H9 (cell line): ENCODE measurements around the gene PSMD1. TPM values are rescaled to one million over a fixed set of nuclear protein-coding genes. Genes with fewer than 3 reads are reported as not detected.

Source experiments
- DNase-seq: peaks from one replicate; pipeline ENCODE4 v3.0.0-alpha.2; 2017
- H2AFZ ChIP-seq: one replicate; pipeline ENCODE4 v1.6.1; 2013; ENCODE audit warnings: mild to moderate bottlenecking, low read length, control low read depth, moderate library complexity
- H2AK5ac ChIP-seq: 2 replicates; pipeline ENCODE4 v1.6.1; 2013; ENCODE audit warnings: low read length, control low read depth, mixed read lengths; ENCODE audit not compliant: insufficient read length
- H2BK120ac ChIP-seq: one replicate; pipeline ENCODE4 v1.6.1; 2013; ENCODE audit warnings: low read depth, mild to moderate bottlenecking, low read length, control low read depth, inconsistent platforms; ENCODE audit not compliant: poor library complexity, severe bottlenecking
- H2BK12ac ChIP-seq: 2 replicates; pipeline ENCODE4 v1.6.1; 2013; ENCODE audit warnings: low read length, control low read depth, mixed read lengths, low read depth; ENCODE audit not compliant: insufficient read length
- H2BK15ac ChIP-seq: 2 replicates; pipeline ENCODE4 v1.6.1; 2013; ENCODE audit warnings: low read depth, low read length, control low read depth
- H2BK20ac ChIP-seq: one replicate; pipeline ENCODE4 v1.6.1; 2013; ENCODE audit warnings: low read depth, mild to moderate bottlenecking, low read length, control low read depth, inconsistent platforms; ENCODE audit not compliant: poor library complexity, severe bottlenecking
- H2BK5ac ChIP-seq: 2 replicates; pipeline ENCODE4 v1.6.1; 2013; ENCODE audit warnings: low read length, control low read depth, mixed read lengths; ENCODE audit not compliant: insufficient read length
- H3K14ac ChIP-seq: 2 replicates; pipeline ENCODE4 v1.6.1; 2013; ENCODE audit warnings: low read length, control low read depth; ENCODE audit not compliant: insufficient read depth
- H3K18ac ChIP-seq: 2 replicates; pipeline ENCODE4 v1.6.1; 2013; ENCODE audit warnings: low read depth, mild to moderate bottlenecking, mixed read lengths, low read length, control low read depth; ENCODE audit not compliant: insufficient read length
- H3K23ac ChIP-seq: 2 replicates; pipeline ENCODE4 v1.6.1; 2013; ENCODE audit warnings: low read length, control low read depth, mixed read lengths, low read depth; ENCODE audit not compliant: insufficient read length
- H3K23me2 ChIP-seq: 2 replicates; pipeline ENCODE4 v1.6.1; 2013; ENCODE audit warnings: low read depth, mild to moderate bottlenecking, mixed read lengths, low read length, control low read depth; ENCODE audit not compliant: insufficient read length, poor library complexity, severe bottlenecking
- H3K27ac ChIP-seq: 2 replicates; pipeline ENCODE4 v1.5.1; 2013; ENCODE audit warnings: low read length, control low read depth, mixed read lengths, low read depth; ENCODE audit not compliant: insufficient read length
- H3K27me3 ChIP-seq: 2 replicates; pipeline ENCODE4 v1.6.1; 2013; ENCODE audit warnings: low read length, control low read depth, inconsistent platforms; ENCODE audit not compliant: insufficient read depth
- H3K4ac ChIP-seq: 2 replicates; pipeline ENCODE4 v1.6.1; 2013; ENCODE audit warnings: low read depth, mild to moderate bottlenecking, control low read depth, inconsistent platforms, low read length, moderate library complexity
- H3K4me1 ChIP-seq: 2 replicates; pipeline ENCODE4 v1.6.1; 2013; ENCODE audit warnings: low read length, control low read depth, inconsistent platforms; ENCODE audit not compliant: insufficient read depth
- H3K4me2 ChIP-seq: 2 replicates; pipeline ENCODE4 v1.6.1; 2013; ENCODE audit warnings: low read length, control low read depth, mixed read lengths; ENCODE audit not compliant: insufficient read length, insufficient read depth
- H3K56ac ChIP-seq: 2 replicates; pipeline ENCODE4 v1.6.1; 2013; ENCODE audit warnings: low read depth, mild to moderate bottlenecking, mixed read lengths, low read length, control low read depth; ENCODE audit not compliant: insufficient read length
- H3K79me1 ChIP-seq: 2 replicates; pipeline ENCODE4 v1.6.1; 2013; ENCODE audit warnings: low read depth, mild to moderate bottlenecking, moderate library complexity, low read length, control low read depth, inconsistent platforms; ENCODE audit not compliant: insufficient read depth, poor library complexity, severe bottlenecking
- H3K79me2 ChIP-seq: 2 replicates; pipeline ENCODE4 v1.6.1; 2013; ENCODE audit warnings: low read length, control low read depth, inconsistent platforms; ENCODE audit not compliant: insufficient read depth
- H3K9ac ChIP-seq: 2 replicates; pipeline ENCODE4 v1.6.1; 2013; ENCODE audit warnings: low read length, control low read depth, mixed read lengths; ENCODE audit not compliant: insufficient read length; ENCODE audit errors: extremely low read depth
- H3K9me3 ChIP-seq: one replicate; pipeline ENCODE4 v1.6.1; 2013; ENCODE audit warnings: low read depth, low read length, inconsistent platforms; ENCODE audit not compliant: control insufficient read depth
- H3T11ph ChIP-seq: one replicate; pipeline ENCODE4 v1.6.1; 2013; ENCODE audit warnings: mild to moderate bottlenecking, low read length, control low read depth, inconsistent platforms
- H4K20me1 ChIP-seq: one replicate; pipeline ENCODE4 v1.6.1; 2013; ENCODE audit not compliant: control insufficient read depth, insufficient read length, insufficient read depth
- H4K5ac ChIP-seq: 2 replicates; pipeline ENCODE4 v1.6.1; 2013; ENCODE audit warnings: low read depth, mild to moderate bottlenecking, mixed read lengths, low read length, control low read depth; ENCODE audit not compliant: insufficient read length
- H4K8ac ChIP-seq: replicated peaks from 2 replicates; pipeline ENCODE4 v1.6.1; 2013; ENCODE audit warnings: low read length, control low read depth, mixed read lengths, low read depth; ENCODE audit not compliant: insufficient read length
- H4K91ac ChIP-seq: 2 replicates; pipeline ENCODE4 v1.6.1; 2013; ENCODE audit warnings: low read depth, mild to moderate bottlenecking, moderate library complexity, mixed read lengths, low read length, control low read depth; ENCODE audit not compliant: insufficient read length
- H3K27ac Mint-ChIP-seq, 3 experiments: 2 replicates in 2 of 3; 3 replicates in 1 of 3; pipeline ENCODE4 v1.8.0; 2020 to 2021; ENCODE audit warnings: mixed read lengths in 3 of 3, mild to moderate bottlenecking in 1 of 3, moderate library complexity in 1 of 3
- H3K27me3 Mint-ChIP-seq: 2 replicates; pipeline ENCODE4 v1.8.0; 2021; ENCODE audit warnings: low read depth, mild to moderate bottlenecking, moderate library complexity, mixed read lengths
- H3K36me3 Mint-ChIP-seq, 3 experiments: 2 replicates in 2 of 3; 3 replicates in 1 of 3; pipeline ENCODE4 v1.8.0; 2020 to 2021; ENCODE audit warnings: low read depth in 3 of 3, mixed read lengths in 3 of 3; ENCODE audit not compliant: insufficient read depth in 1 of 3
- H3K4me1 Mint-ChIP-seq, 2 experiments: 2 replicates each; pipeline ENCODE4 v1.8.0; 2020; ENCODE audit warnings: mixed read lengths in 2 of 2
- H3K4me3 Mint-ChIP-seq, 2 experiments: 2 replicates in 1 of 2; 3 replicates in 1 of 2; pipeline ENCODE4 v1.8.0; 2020 to 2021; ENCODE audit warnings: mild to moderate bottlenecking in 2 of 2, mixed read lengths in 2 of 2, moderate library complexity in 1 of 2
- H3K9me3 Mint-ChIP-seq, 2 experiments: 2 replicates in 1 of 2; 3 replicates in 1 of 2; pipeline ENCODE4 v1.8.0; 2020; ENCODE audit warnings: mild to moderate bottlenecking in 2 of 2, mixed read lengths in 2 of 2, moderate library complexity in 1 of 2
- WGBS: extraction: QIAGEN DNeasy Blood & Tissue Kit; methylation state at CpG from one replicate; pipeline ENCODE4 v1.1.7; 2013; ENCODE audit warnings: missing lambda C conversion rate, low lambda C conversion rate, mixed read lengths; ENCODE audit not compliant: insufficient read length; ENCODE audit errors: extremely low coverage; 5-methylcytosine and 5-hydroxymethylcytosine counted together
- total RNA-seq: library from RNA; stranded (reverse); gene quantifications from 2 replicates; pipeline ENCODE4 v1.2.1, GENCODE V29; 2021
- TF ChIP-seq, protein P1 (sequence below): fragments of 200-600 bp; sonication (generic); conservative IDR thresholded peaks from 3 replicates; pipeline ENCODE4 v1.8.0; 2021; ENCODE audit warnings: antibody characterized with exemption, mild to moderate bottlenecking

PSMD1 gene
- total RNA-seq, 1 experiment from 2014 or later, result 166 TPM

DNA sequence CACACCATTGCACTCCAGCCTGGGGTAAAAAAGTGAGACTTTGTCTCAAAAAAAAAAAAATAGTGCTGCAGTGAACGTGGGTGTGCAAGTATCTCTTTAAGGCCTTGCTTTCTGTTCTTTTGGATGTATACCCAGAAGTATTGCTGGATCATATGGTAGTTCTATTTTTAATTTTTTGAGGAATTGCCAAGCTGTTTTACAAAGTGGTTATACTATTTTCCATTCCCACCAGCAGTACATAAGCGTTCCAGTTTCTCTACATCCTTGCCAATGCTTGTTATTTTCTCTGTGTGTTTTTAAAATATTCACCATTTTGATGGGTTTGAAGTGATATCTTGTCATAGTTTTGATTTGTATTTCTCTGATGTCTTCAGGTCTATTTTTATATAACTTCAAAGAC, 154.8 kb downstream of the PSMD1 start:
- Histone ChIP-seq H2BK15ac (no peak overlapping the region), H3K56ac (no peak overlapping the region), H3K79me1 (no peaks in the 10 kb centered on the region), H4K8ac (no peak overlapping the region), H3K4me2 (no peak overlapping the region), H3K79me2 (no peaks in the 10 kb centered on the region), H3K4ac (no peak overlapping the region), H3K4me1 (no peaks in the 10 kb centered on the region), H4K5ac (no peak overlapping the region), H4K91ac (no peak overlapping the region), H2BK20ac (no peak overlapping the region), H3K14ac (no peak overlapping the region), H2BK12ac (no peak overlapping the region), H4K20me1 (no peaks in the 10 kb centered on the region), H3K23ac (no peak overlapping the region), H2AK5ac (no peak overlapping the region), H2AFZ (no peak overlapping the region), H3K27ac (no peak overlapping the region), H3K27me3 (no peaks in the 10 kb centered on the region), H3K18ac (no peak overlapping the region), H3K9ac (no peak overlapping the region), H3K9me3 (no peaks in the 10 kb centered on the region), H2BK120ac (no peak overlapping the region), H3T11ph (no peak overlapping the region), H2BK5ac (no peak overlapping the region), H3K23me2 (no peaks in the 10 kb centered on the region)
- Mint-ChIP-seq H3K27me3 (no peaks in the 10 kb centered on the region), H3K27ac (no peak overlapping the region), H3K4me1 (no peaks in the 10 kb centered on the region), H3K4me3 (no peak overlapping the region), H3K9me3 (no peaks in the 10 kb centered on the region), H3K36me3 (peaks cover 9 to 62% (median 37%) of the 10 kb centered on the region in 3 experiments; a peak in 6 of 7 replicates)
- WGBS, result no CpG with 5 or more reads among the region's 2 CpGs
- TF ChIP-seq, protein P1, sequence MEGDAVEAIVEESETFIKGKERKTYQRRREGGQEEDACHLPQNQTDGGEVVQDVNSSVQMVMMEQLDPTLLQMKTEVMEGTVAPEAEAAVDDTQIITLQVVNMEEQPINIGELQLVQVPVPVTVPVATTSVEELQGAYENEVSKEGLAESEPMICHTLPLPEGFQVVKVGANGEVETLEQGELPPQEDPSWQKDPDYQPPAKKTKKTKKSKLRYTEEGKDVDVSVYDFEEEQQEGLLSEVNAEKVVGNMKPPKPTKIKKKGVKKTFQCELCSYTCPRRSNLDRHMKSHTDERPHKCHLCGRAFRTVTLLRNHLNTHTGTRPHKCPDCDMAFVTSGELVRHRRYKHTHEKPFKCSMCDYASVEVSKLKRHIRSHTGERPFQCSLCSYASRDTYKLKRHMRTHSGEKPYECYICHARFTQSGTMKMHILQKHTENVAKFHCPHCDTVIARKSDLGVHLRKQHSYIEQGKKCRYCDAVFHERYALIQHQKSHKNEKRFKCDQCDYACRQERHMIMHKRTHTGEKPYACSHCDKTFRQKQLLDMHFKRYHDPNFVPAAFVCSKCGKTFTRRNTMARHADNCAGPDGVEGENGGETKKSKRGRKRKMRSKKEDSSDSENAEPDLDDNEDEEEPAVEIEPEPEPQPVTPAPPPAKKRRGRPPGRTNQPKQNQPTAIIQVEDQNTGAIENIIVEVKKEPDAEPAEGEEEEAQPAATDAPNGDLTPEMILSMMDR, result no peak
- no peak for DNase-seq
